ENCODE results near the gene DSG1.
"Not testable (repeated sequence)": the region's sequence is repeated elsewhere in the genome, so short reads cannot be mapped to it uniquely, and the experiment has no call there.

The DSG1 gene

DNA sequence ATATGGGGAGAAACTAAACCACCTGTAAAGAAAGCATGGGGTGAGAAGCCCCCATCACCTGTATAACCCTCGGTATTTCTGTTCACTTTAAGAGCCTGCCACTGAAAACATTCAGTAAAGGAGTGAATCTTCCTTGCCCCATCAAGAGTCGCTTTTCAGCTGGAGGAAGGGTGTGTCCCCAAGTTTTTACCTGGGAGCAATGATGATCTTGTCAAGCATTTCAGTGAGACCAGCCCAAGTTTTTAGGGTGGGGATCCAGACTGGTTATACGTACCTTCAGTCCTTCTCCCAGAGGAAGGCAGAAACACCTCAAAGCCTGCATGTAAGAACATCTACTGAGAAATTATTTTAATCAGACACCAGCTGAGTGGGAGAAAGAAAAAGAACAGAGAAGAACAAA, at the start of gene DSG1:
TSS of gene DSG1 (plus strand) at position 301 of the 400 bp plus-strand sequence. CDS start 141 bp downstream, outside the sequence.
- DNase-seq (ENCODE audit: low read depth in 2 of 2), result no peak

DNA sequence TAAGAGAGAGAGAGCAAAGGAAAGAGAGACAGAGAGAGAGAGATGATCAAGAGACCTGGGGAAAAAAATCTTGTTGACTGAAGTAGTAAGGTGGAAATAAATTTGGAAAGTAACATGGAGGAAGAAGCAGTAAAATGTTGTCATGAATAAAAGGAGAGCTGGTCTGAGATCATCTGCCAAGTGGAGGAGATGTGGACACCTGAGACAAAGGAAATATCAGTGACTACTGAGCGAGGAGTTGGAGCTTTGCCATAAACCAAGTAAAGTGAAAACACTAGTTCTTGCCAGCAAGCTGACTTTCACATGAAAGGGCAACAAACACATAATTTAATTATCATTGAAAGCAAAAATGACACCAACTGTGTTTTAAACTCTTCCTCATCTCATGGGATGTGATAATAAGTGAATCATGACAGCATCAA, 49.0 kb upstream of the DSG1 start:
- no peak for DNase-seq (ENCODE audit: low read depth in 2 of 2)

DNA sequence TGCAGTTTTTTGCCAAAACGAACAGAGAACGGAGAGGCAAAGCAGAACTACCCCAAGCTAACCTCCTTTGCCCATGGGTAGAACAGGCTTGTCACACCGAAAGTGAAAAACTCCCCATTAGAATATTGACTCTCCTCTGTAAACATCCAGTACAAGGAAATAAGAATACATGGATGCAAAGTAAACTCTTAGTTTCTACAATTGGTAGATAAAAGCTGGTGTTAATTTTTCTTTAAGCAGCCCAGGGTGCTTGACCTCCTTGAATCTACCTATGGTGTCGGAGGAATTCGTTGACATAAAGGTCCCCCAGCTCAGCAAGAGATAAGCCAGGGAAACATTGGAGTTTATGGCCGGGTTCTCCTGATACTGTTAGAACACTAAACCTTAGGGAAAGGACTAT, 48.4 kb upstream of the DSG1 start:
- no peak for DNase-seq (ENCODE audit: low read depth in 2 of 2)

DNA sequence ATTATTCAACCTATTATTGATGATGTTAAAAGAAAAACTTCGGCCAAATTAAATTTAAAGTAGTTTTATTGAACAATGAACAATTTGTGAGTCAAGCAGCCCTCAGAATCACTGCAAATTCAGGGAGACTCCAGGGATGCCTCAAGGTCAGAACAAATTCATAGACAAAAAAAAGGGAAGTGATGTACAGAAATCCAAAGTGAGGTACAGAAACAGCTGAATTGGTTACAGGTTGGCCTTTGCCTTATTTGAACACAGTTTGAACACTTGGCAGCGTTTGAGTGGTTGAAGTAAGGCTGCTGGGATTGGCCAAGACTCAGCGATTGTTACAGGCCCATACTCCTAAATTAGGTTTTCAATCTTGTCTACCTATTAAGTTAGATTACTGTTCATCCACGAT, 47.4 kb upstream of the DSG1 start:
- DNase-seq (ENCODE audit: low read depth in 2 of 2), result no peak

DNA sequence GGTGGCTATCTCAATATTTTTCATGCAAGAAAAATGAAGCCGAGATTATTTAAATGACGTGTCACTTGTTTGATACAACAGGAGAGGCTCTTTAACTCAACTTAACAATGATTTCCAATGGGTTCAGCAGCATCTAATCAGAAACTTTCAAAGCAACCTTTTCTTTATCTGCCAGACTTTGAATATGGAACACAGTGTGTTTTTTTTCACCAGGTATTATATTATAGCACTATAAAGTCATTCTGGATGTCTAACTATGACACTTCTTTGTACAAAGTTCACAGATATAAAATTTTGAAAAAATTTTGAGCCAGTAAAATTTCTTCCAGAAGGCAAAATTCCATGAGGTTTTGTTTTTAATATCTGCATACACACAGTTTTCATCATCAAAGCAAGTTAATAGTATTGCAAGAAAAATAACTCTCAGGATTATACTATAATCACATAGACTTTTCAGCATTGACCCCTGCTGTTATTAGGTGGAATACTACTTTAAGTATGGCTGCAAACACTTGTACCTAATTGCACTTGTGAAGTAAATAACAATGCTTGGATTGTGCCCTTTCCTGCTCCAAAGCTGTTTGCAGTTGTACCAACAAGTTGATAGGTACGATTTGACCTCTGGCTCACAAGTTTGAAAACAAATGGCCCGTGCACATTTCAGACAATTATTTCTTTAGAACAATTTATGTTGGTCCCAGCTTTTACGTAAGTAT, 44.0 kb upstream of the DSG1 start:
- no peak for DNase-seq (ENCODE audit: low read depth in 2 of 2)

DNA sequence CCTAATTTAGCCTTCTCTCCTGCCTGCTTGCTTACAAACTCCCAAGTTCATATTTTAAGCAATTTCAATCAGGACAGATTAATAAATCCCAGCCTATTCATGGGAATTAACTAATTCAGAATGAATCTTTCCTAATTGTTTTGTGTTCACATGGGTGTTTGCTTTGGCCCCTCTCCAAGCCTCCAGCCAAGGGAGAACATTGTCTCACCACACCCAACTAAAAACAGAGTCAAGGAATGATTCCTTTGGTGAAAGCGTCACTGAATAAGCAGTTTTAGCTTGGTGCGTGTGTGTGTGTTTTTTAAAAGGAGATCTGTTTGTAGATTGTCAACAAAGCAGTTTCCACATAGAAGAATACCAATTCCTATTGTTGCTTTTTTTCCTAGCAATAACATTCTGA, 43.0 kb upstream of the DSG1 start:
- no peak for DNase-seq (ENCODE audit: low read depth in 2 of 2)

DNA sequence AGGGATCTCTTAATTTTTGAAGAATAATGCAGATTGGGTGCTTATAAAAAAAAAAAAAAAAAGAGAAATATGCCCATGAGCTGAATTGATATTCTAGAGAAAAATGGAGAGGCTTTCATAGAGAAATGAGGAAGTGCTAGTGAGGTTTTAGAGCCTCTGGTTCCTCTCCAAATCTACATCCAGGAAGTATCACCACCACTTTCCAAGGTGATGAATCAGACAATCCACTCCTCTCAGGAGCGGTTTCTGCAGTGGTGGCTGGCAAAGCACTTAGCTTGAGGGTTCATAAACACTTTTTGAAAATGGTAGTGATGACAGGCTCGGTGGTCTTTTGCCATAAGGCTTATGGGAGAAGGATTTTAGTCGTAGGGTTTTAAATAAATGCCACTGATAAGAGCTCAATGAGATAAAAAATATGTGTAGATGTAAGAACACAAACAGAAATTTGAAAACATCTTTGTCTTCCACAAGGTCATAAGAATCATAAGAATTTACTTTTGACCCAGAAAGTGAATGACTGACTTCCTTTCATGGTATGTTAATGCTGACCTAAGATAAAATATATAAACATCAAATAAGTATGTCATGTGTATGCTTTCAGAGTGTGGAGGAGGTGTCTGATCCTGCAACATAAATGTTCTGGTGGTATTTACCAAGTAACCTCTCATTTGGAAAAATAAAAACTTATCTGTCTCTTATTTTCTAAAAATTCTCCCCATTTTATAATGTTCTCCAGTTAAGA, 42.1 kb upstream of the DSG1 start:
- DNase-seq (ENCODE audit: low read depth in 2 of 2), result no peak

DNA sequence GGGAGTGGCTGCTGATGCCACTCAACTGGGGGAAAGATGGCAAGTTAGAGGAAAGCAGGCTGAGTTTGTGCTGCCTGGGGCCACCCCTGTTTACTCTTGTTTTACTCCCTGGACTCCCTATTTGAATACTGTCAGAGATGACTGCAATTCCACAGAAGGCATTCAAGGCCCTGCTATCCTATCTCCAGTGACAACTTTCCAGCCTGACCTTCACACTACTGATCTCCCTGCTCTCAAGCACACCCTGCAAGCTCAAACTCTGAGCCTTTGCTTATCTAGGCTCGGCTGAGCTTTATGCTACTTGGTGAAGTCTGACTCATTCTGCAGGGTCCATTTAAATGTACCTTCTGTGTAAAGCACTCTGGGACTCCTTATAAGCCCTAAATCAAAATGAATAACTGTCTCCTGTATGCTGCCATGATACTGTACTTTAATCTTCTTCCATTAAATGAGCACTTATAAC, 39.3 kb upstream of the DSG1 start:
- DNase-seq (ENCODE audit: low read depth in 2 of 2), result no peak

DNA sequence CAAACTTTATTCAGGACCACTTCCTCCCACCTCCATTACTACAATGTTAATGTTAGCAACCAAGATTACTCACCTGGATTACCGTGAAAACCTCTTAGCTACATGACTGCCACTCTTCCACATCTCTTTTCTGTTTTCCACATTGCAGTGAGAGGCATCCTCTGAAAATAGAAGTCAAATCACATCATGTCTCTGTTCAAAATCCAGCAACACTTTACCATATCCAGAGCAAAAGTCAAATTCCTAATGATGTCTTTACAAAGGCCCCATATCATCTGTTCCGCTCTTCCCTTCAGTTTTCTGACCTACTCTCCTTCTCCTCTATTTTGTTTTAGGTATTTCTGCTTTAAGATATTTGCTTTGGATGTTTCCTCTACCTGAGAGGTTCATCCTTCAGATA, 37.5 kb upstream of the DSG1 start:
- DNase-seq (ENCODE audit: low read depth in 2 of 2), result no peak

DNA sequence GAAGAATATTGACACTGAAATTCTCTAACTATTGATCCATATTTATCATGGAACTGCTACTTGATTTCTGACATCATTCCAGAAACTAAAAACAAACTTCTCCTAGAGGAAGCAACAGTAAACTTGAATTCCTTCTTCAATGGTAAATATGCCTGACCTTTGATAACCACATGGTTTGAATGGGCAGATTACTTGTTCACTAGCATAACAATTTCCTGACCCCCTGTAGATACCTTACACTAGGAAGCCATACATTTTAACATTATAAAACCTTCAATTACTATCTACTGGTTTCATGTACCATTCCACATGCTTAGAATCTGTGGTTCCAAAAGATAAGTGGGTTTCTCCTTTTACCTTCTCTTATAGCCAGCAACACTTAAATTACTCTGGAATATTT, 36.5 kb upstream of the DSG1 start:
- DNase-seq (ENCODE audit: low read depth in 2 of 2), result no peak

DNA sequence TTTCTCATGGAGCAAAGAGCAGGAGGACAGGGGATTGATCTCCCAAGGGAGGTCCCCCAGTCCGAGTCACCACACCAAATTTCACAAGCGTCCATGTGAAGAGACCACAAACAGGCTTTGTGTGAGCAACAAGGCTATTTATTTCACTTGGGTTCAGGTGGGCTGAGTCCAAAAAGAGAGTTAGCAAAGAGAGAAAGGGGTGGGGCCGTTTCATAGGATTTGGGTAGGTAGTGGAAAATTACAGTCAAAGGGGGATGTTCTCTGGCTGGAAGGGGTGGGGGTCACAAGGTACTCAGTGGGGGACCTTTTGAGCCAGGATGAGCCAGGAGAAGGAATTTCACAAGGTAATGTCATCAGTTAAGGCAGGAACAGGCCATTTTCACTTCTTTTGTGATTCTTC, 28.5 kb upstream of the DSG1 start:
- not testable (repeated sequence) for DNase-seq (ENCODE audit: low read depth in 2 of 2)

DNA sequence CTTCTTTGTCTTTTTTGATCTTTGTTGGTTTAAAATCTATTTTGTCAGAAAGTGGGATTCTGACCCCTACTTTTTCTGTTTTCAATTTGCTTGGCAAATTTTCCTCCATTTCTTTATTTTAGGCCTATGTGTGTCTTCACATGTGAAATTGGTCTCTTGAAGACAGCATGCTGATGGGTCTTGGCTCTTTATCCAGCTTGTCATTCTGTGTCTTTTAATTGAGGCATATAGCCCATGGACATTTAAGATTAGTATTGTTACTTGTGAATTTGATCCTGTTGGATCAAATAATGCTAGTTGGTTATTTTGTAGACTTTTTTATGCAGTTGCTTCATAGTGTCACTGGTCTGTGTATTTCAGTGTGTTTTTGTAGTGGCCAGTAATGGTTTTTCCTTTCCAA, 26.3 kb upstream of the DSG1 start:
- no peak for DNase-seq (ENCODE audit: low read depth in 2 of 2)

DNA sequence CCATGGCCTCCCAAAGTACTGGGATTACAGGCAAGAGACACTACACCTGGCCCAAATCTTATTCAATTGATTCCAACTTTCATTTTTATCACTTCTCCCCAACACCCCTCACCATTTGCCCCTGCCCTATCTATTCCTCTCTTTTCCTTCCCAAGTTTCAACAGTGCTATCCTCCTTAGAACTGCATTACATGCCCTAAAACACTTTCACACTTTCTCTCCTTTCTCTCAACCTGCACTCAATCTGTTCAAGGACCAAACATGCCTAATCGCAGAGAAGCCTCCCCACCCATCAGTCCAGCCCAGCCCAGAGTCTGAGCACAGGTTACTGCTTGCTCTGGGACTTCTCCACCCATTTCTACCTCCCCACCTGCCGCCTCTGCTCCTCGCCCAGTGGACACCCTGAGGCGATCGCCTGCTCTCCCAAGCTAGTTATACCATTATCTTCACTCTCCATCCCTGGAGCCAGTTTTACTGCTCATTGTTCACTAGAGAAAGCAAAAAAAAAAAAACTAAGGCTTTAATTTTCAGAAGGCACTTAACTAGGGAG, 23.7 kb upstream of the DSG1 start:
- DNase-seq (ENCODE audit: low read depth in 2 of 2), result no peak

DNA sequence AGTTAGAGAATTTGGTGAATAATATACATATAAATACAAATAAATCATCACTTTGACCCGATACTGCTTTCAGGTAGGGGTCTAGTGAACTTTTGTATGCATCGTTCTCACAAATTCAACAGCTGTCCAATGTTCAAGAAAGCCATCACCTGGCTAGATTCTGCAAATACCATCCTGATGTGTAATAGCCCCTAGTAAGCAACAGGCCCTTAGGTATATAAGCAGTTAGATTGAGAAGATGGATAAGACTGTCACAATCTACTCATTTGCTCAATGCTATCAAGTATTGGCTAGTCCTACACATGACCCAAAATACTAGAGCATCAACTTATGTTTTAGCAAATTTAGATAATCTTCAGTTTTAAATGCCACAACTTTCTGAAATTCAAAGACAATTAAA, 20.7 kb upstream of the DSG1 start:
- no peak for DNase-seq (ENCODE audit: low read depth in 2 of 2)

DNA sequence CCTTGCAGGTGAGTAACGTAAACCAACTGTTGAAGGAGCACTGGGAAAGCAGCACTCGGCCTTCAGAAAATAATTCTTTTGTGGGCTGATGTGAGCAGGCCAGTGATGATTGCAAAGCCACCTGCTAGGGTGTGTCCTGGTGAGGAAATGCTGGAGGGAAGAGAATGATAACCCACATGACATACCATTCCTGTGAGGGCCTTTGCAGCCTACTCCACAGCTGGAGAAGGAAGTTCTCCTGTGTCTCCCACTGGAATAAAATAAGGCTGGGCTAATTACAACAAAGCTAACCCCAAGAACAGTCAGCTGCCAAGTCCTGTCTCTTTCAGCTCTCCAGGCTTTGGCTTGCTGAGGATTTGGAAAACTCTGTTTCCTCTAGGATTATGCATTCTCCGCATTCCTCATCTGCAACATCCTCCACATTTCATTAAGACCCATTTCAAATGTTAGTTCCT, 16.7 kb upstream of the DSG1 start:
- no peak for DNase-seq (ENCODE audit: low read depth in 2 of 2)

DNA sequence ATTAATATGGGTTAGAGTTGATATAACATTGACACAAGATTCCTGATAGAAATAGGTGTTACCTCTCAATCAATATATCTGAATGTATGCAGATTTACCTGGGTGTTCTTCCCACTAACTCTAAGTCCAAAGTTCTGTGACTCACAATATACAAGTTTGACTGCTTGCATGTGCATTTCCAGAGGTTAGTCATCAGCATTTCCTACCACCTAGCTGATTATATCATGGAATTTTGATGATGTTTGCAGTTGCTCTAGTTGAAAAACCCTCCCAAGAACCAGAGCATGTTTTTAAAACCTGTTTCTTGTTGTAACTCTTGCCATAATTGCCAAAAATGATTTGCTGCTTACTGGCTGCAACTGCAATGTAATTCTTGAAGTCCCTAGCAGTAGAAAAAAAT, 15.0 kb upstream of the DSG1 start:
- DNase-seq (ENCODE audit: low read depth in 2 of 2), result no peak

DNA sequence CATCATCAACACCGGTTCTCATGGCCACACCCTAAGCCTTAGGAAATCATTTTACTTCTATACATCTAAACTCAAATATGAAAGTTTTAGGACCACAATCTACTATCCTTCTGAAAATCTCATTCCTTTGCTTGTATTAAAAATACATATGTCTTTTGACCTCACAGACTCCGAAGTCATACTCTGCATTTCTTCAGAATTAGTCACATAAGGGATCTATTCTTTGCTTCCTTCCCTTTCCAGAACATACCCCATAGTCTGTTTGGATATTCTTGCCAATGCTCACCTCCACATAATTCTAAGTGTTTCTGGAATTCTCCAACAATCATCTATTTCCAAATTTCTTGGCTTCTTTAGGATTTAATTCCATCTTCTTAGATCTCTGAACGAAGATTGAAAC, 14.2 kb upstream of the DSG1 start:
- no peak for DNase-seq (ENCODE audit: low read depth in 2 of 2)

DNA sequence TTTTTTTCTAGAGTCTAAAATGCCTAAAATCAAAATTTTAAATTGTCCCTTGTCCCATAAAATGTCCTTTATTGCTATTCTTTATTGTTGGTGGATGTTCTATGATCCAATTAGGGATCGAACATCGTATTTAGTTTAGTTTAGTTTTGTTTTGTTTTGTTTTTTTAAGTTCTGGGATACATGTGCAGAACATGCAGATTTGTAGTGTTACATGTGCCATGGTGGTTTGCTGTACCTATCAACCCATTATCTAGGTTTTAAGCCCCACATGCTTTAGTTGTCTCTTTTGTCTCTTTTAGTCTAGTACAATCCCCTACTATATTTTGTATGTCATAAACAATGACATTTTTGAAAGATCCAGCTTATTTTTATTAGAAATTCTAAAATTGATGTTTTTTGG, 8.8 kb upstream of the DSG1 start:
- no peak for DNase-seq (ENCODE audit: low read depth in 2 of 2)

DNA sequence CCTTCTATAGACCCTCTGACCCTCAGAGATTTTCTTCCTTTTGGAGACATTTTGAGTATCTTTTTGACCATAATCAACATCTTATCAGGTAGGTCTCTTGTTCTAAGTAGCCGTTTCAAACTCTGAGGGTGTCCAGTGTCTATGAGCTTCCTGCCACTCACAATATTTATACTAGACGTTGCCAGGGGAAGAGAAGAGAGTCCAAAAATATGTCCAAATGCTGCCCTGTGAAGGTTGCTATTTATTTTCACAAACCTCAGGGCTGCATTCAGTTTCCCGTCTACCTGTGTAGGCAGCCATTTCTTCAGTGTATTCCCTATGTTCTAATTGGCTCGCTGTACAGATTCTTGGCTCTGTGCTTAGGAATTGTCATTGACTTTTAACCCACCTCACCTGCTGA, 986 bp upstream of the DSG1 start:
- no peak for DNase-seq (ENCODE audit: low read depth in 2 of 2)

DNA sequence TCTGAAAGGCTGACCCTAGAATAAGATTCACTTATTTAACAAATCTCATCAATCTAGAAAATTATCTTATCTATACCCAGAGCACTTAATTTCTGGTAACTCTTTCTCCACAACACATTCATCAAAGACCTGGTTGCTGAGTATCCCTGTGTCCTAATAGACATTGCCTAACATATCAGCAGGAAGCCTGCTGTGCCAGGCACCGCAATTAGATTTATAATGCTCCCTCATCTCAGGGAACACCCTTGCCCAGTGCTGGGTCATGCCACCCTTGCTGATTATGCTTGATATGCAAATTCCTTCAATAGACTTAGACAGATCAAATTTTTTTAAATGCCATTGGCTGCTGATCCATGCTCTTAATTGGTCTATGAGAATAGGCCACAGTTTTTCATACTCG, 3.8 kb downstream of the DSG1 start:
- DNase-seq (ENCODE audit: low read depth in 2 of 2), result no peak

DNA sequence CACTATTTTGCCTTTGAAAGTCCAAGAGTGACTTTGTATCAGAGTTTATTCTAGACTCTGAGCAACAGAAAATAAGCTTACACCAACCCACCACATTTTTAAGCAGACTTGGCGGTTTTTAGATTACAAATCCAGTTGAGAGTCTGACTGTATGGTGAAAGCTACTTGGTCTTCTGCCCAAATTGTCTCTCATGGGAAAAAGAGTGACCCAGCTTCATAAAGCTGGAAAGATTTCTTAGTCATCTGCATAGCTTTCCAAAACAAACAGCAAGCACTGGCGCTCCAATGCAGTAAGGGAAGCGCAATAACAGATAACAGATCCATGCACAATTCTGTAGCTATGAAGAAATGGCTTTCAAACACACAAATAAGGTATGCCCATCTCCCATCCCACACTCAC, 7.1 kb downstream of the DSG1 start:
- DNase-seq (ENCODE audit: low read depth in 2 of 2), result no peak

DNA sequence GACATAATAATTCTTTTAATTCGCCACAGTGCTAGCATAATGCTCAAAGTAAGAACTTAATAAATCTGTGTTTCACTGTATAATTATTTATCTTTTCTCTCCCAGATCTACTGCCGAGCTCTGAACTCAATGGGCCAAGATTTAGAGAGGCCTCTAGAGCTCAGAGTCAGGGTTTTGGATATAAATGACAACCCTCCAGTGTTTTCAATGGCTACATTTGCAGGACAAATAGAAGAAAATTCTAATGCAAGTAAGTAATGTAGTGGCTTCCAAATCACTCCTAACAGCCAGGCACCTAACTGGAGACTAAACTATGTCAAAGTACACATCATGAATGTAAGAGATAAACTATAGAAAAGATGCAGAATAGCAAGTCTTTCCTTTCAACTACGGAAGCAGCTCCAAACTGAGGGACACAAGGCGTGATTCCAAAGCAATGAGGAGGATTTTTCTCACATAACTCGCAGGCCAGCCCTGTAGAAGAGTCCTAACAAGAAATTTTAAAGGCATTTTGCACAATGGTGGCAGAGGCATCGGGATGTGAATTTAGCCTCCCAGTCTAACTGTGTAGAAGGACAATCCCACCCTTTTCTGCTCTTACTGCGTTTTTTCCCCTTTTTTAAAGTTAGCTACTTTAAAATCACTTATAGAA, 12.0 kb downstream of the DSG1 start:
- no peak for DNase-seq (ENCODE audit: low read depth in 2 of 2)

DNA sequence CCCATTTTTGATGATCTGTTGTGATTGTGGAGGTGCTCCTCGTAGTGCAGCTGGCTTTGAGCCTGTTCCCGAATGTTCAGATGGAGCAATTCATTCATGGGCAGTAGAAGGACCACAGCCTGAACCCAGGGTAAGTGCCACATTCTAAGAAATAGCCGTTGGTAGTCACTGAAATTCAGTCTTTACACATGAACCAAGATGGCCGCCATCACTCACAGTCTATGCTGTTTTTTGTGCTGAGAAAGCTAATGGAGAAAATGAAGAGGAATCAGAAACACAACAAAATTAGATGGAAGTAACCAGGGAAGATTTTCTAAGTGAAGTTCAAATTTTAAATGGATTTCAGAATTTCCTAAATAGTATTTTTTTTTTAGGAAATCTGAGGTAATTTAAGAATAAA, 25.5 kb downstream of the DSG1 start:
- no peak for DNase-seq (ENCODE audit: low read depth in 2 of 2)
